GM23248 (cell line): ENCODE results near the gene AMIGO1. TPM values are rescaled to one million over a fixed set of nuclear protein-coding genes. Genes with fewer than 3 reads are reported as not detected.

Source experiments
- DNase-seq: peaks from one replicate; pipeline ENCODE4 v3.0.0-alpha.2; 2015
- H2AFZ ChIP-seq: fragments of 200-600 bp; sonication (generic); 2 replicates; pipeline ENCODE4 v1.6.1; 2016; ENCODE audit warnings: antibody characterized with exemption
- H3F3A ChIP-seq: fragments of 200-600 bp; sonication (generic); 2 replicates; pipeline ENCODE4 v1.6.1; 2016; ENCODE audit warnings: mild to moderate bottlenecking, antibody characterized with exemption, mixed run types; ENCODE audit not compliant: insufficient read depth
- H3K27ac ChIP-seq: fragments of 200-600 bp; sonication (generic); 2 replicates; pipeline ENCODE4 v1.5.1; 2016; ENCODE audit warnings: mild to moderate bottlenecking
- H3K27me3 ChIP-seq: fragments of 200-600 bp; sonication (generic); replicated peaks from 2 replicates; pipeline ENCODE4 v1.6.1; 2016; ENCODE audit warnings: mild to moderate bottlenecking; ENCODE audit not compliant: insufficient read depth
- H3K36me3 ChIP-seq: fragments of 200-600 bp; sonication (generic); 2 replicates; pipeline ENCODE4 v1.6.1; 2016; ENCODE audit warnings: low read depth, mild to moderate bottlenecking
- H3K4me1 ChIP-seq: fragments of 200-600 bp; sonication (generic); 2 replicates; pipeline ENCODE4 v1.6.1; 2016; ENCODE audit warnings: mild to moderate bottlenecking; ENCODE audit not compliant: insufficient read depth
- H3K4me2 ChIP-seq: fragments of 200-600 bp; sonication (generic); one replicate; pipeline ENCODE4 v1.6.1; 2016; ENCODE audit warnings: mild to moderate bottlenecking; ENCODE audit not compliant: unreplicated experiment
- H3K4me3 ChIP-seq: fragments of 200-600 bp; sonication (generic); 2 replicates; pipeline ENCODE4 v1.5.1; 2016; ENCODE audit warnings: mild to moderate bottlenecking
- H3K79me2 ChIP-seq: fragments of 200-600 bp; sonication (generic); 2 replicates; pipeline ENCODE4 v1.6.1; 2016; ENCODE audit warnings: mild to moderate bottlenecking; ENCODE audit not compliant: insufficient read depth
- H3K9ac ChIP-seq: fragments of 200-600 bp; sonication (generic); 2 replicates; pipeline ENCODE4 v1.6.1; 2016; ENCODE audit warnings: mild to moderate bottlenecking
- H3K9me2 ChIP-seq: fragments of 200-600 bp; sonication (generic); 2 replicates; pipeline ENCODE4 v1.6.1; 2016; ENCODE audit warnings: mixed run types, mild to moderate bottlenecking, moderate library complexity; ENCODE audit not compliant: insufficient read depth
- H3K9me3 ChIP-seq: fragments of 200-600 bp; sonication (generic); one replicate; pipeline ENCODE4 v1.6.1; 2017; ENCODE audit warnings: low read depth
- H4K20me1 ChIP-seq: fragments of 200-600 bp; sonication (generic); 2 replicates; pipeline ENCODE4 v1.6.0; 2016; ENCODE audit not compliant: insufficient read depth
- EZH2 ChIP-seq: fragments of 200-600 bp; sonication (generic); IDR thresholded peaks from 2 replicates; pipeline ENCODE4 v1.6.1; 2018; ENCODE audit warnings: antibody characterized with exemption, mild to moderate bottlenecking; ENCODE audit not compliant: insufficient read depth, poor library complexity, severe bottlenecking
- EZH2phosphoT487 ChIP-seq: fragments of 200-600 bp; sonication (generic); IDR thresholded peaks from 2 replicates; pipeline ENCODE4 v1.6.1; 2018; ENCODE audit warnings: antibody characterized with exemption, moderate library complexity, mild to moderate bottlenecking, low read depth; ENCODE audit not compliant: insufficient read depth
- WGBS, 2 experiments: methylation state at CpG; one replicate each; pipeline ENCODE4 v1.1.6; 2015 to 2017; ENCODE audit warnings: low lambda C conversion rate in 2 of 2, low coverage in 1 of 2; ENCODE audit errors: missing lambda C conversion rate in 2 of 2; 5-methylcytosine and 5-hydroxymethylcytosine counted together
- in situ Hi-C: fragments of 300-500 bp; cut with MboI; formaldehyde crosslinking; loops from 2 replicates; pipeline ENCODE4 v1.15.0; 2020
- polyA plus RNA-seq: library from polyadenylated mRNA; unstranded; fragments of >200 nt; fragmentation: Nextera tagmentation; extraction: Ambion mirVana; gene quantifications from 2 replicates; pipeline ENCODE4 v1.2.1, GENCODE V29; 2016
- total RNA-seq: library from RNA; depleted of rRNA; stranded (reverse); fragments of >200 nt; shearing (Covaris generic); gene quantifications from 2 replicates; pipeline ENCODE4 v1.2.3, GENCODE V29; 2014

The AMIGO1 gene
- total and polyA plus RNA-seq, 2 experiments from 2014 or later: 1.7 to 2.8 TPM

- Histone ChIP-seq H3K9me2 (no peaks in the 10 kb centered on the region), H3K4me3 (no peak overlapping the region), H3K4me1 (peaks cover 4% of the 10 kb centered on the region), H3K79me2 (no peaks in the 10 kb centered on the region), H3K27me3 (no peaks in the 10 kb centered on the region), H2AFZ (no peak overlapping the region), H3K27ac (no peak overlapping the region), H3K9me3 (no peaks in the 10 kb centered on the region), H3K9ac (no peak overlapping the region), H4K20me1 (no peaks in the 10 kb centered on the region), H3K4me2 (no peak overlapping the region), H3F3A (no peaks in the 10 kb centered on the region), H3K36me3 (no peaks in the 10 kb centered on the region)
- DNase-seq: no peak
- TF ChIP-seq EZH2: no peak
- no peak for TF ChIP-seq EZH2phosphoT487
- in situ Hi-C loops: no loop called here
- WGBS, 2 experiments: 88 to 92% methylated on average over 2 of the region's 2 CpGs
These were observed 3.7 kb upstream of the AMIGO1 start for GRCh38 chr1:109513110-109513710.

GRCh38 chr1:109508873-109509175, 703 bp downstream of the AMIGO1 start:
- H3K9me2 ChIP-seq: no peaks in the 10 kb centered on the region
- no peak for TF ChIP-seq EZH2phosphoT487
- TF ChIP-seq EZH2: no peak
- no peaks in the 10 kb centered on the region for H4K20me1 ChIP-seq
- H3K4me1 ChIP-seq: peaks cover 4% of the 10 kb centered on the region; the same call in 1 of the 2 replicates
- H3K9me3 ChIP-seq: no peaks in the 10 kb centered on the region
- no peak for DNase-seq
- H3K36me3 ChIP-seq: no peaks in the 10 kb centered on the region
- peak overlapping the region; percentile 92 for H3K4me3 ChIP-seq
- 56 to 67% methylated on average over 7 of the region's 7 CpGs for WGBS, 2 experiments
- no peaks in the 10 kb centered on the region for H3K79me2 ChIP-seq
- no peak overlapping the region for H3K27ac ChIP-seq
- no peaks in the 10 kb centered on the region for H3K27me3 ChIP-seq
- peak overlapping the region; percentile 98 for H3K4me2 ChIP-seq
- H3F3A ChIP-seq: no peaks in the 10 kb centered on the region
- peak overlapping the region; percentile 97; the same call in 1 of the 2 replicates for H2AFZ ChIP-seq
- peak overlapping the region; percentile 59; the same call in 1 of the 2 replicates for H3K9ac ChIP-seq
- in situ Hi-C loops: no loop called here

- no peak overlapping the region for H3K27ac ChIP-seq
- H3K36me3 ChIP-seq: no peaks in the 10 kb centered on the region
- H3K9me2 ChIP-seq: no peaks in the 10 kb centered on the region
- no peak overlapping the region for H3K4me2 ChIP-seq
- TF ChIP-seq EZH2: no peak
- no peak for TF ChIP-seq EZH2phosphoT487
- H3K9ac ChIP-seq: no peak overlapping the region
- WGBS, 2 experiments: 96% methylated on average over 25 of the region's 25 CpGs
- H4K20me1 ChIP-seq: no peaks in the 10 kb centered on the region
- H3K9me3 ChIP-seq: no peaks in the 10 kb centered on the region
- no peak overlapping the region for H3K4me3 ChIP-seq
- DNase-seq: no peak
- no peaks in the 10 kb centered on the region for H3F3A ChIP-seq
- H2AFZ ChIP-seq: no peak overlapping the region
- in situ Hi-C loops: no loop called here
- peaks cover 4% of the 10 kb centered on the region; the same call in 1 of the 2 replicates for H3K4me1 ChIP-seq
- no peaks in the 10 kb centered on the region for H3K79me2 ChIP-seq
- no peaks in the 10 kb centered on the region for H3K27me3 ChIP-seq
These were observed 1.3 kb downstream of the AMIGO1 start for GRCh38 chr1:109508001-109508872.

GRCh38 chr1:109504974-109505373, 4.6 kb downstream of the AMIGO1 start:
- DNase-seq: no peak
- in situ Hi-C loops: no loop called here
- 87 to 95% methylated on average over 1 of the region's 1 CpG for WGBS, 2 experiments

More at GRCh38 chr1:109504974-109505373, 4.6 kb downstream of the AMIGO1 start:
- Histone ChIP-seq H3K4me1 (peaks cover 19% of the 10 kb centered on the region), H3K9me2 (no peaks in the 10 kb centered on the region), H2AFZ (no peak overlapping the region), H3K27ac (no peak overlapping the region), H3F3A (peaks cover 10% of the 10 kb centered on the region; the same call in 1 of the 2 replicates), H3K36me3 (no peaks in the 10 kb centered on the region), H3K79me2 (no peaks in the 10 kb centered on the region), H3K9me3 (no peaks in the 10 kb centered on the region), H3K4me2 (no peak overlapping the region), H4K20me1 (no peaks in the 10 kb centered on the region), H3K4me3 (no peak overlapping the region), H3K9ac (no peak overlapping the region), H3K27me3 (no peaks in the 10 kb centered on the region)
- TF ChIP-seq EZH2 (no peak), EZH2phosphoT487 (no peak)
